IPS-18c (cell line): Measurements from ENCODE around the gene RANBP9.

Experiments
- H3K4me3 ChIP-seq: 2 replicates; pipeline ENCODE4 v1.7.0; 2013; ENCODE audit warnings: low read depth, mild to moderate bottlenecking, low read length, moderate library complexity; ENCODE audit not compliant: insufficient read depth
- H3K9me3 ChIP-seq: one replicate; pipeline ENCODE4 v1.6.1; 2013; ENCODE audit warnings: mild to moderate bottlenecking, low read length, moderate library complexity; ENCODE audit not compliant: control insufficient read depth, insufficient read depth

Gene RANBP9

GRCh38 chr6:13597073-13597472 lies 114.6 kb downstream of the RANBP9 start:
- Histone ChIP-seq H3K4me3 (no peak overlapping the region), H3K9me3 (peaks cover 2% of the 10 kb centered on the region)

- H3K9me3 ChIP-seq: peaks cover 2% of the 10 kb centered on the region
- no peak overlapping the region for H3K4me3 ChIP-seq
Measured at GRCh38 chr6:13593720-13594119, 117.9 kb downstream of the RANBP9 start.

- peaks cover 2% of the 10 kb centered on the region for H3K9me3 ChIP-seq
- no peak overlapping the region for H3K4me3 ChIP-seq
Measured at GRCh38 chr6:13593103-13593502, 118.5 kb downstream of the RANBP9 start.

DNA sequence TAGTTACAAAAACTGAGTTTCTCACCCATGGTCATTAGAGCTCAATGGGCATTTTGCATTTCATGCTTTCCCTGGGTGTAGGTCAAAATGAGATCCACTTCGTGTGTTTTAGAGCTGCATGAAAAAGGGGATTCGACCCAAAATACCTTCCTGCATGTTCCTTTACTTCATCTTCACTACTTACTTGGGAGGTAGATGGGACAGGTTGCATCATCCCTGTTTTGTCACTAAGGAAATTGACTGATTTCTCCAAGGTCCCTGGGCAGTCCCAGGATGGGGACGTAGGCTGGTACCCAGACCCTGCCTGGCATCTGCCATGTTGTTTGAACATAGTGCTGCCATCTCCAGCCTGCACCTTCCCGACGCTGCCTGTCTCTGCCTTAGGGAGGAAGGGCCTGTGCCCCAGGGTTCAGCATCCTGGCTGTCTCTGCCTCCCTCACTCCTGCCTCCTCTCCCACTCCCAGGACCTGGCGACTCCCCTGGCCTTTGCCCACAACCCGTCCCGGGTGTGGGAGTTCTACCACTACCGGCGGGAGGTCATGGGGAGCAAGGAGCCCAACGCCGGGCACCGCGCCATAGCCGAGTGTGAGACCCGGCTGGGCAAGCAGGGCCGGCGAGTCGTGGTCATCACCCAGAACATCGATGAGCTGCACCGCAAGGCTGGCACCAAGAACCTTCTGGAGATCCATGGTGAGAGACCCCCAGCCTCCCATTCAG lies 120.3 kb downstream of the RANBP9 start:
- Histone ChIP-seq H3K9me3 (peaks cover 2% of the 10 kb centered on the region), H3K4me3 (no peak overlapping the region)

- Histone ChIP-seq H3K9me3 (peaks cover 2% of the 10 kb centered on the region), H3K4me3 (no peak overlapping the region)
Measured at GRCh38 chr6:13590574-13591153, 121.0 kb downstream of the RANBP9 start.

- Histone ChIP-seq H3K4me3 (no peak overlapping the region), H3K9me3 (peaks cover 2% of the 10 kb centered on the region)
Measured at GRCh38 chr6:13589801-13590200, 121.8 kb downstream of the RANBP9 start.

DNA sequence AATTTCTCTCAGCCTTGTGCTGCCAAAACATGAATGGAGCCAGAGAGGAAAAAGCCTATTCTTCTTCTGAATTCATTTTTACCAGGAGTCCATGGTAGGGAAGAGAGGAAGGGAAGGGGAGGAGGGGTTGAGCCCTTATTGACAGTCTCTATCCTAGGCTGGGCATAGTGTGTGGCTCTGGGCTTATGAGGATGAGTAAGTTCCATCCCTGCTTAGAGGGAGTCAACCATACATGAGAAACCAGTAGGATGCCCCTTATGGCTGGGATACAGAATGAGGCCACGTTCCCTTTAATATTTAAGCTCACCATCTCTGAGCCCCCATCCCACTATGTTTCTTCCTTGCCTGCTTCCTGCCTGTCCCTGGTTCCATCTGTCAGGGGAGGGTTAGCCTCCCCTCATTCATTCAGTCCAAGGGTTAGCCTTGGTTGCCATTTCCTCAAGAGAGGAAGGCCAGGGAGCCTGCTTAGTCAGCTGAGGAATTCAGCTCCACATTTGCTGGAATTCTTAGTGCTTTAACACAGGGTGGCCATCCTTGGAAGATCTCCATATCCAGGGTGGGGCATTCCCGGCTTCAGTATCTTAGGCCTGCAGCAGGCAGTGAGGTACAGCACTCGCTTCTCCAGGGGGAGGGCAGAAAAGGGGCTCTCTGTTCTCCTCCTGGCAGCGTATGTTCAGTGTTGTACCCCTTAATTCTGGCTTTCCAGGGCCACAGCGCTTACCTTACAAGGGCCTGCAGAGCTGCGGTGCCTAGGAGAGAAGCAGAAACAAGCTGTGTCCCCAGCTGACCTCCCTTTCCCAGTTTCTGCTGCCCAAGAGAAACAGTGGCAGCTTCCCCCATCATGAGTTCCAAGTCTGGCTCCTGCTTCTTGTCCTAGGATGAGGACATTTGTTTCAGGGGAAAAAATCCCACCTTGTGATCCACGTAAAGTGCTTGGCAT lies 124.8 kb downstream of the RANBP9 start:
- H3K4me3 ChIP-seq: no peak overlapping the region
- no peaks in the 10 kb centered on the region for H3K9me3 ChIP-seq

DNA sequence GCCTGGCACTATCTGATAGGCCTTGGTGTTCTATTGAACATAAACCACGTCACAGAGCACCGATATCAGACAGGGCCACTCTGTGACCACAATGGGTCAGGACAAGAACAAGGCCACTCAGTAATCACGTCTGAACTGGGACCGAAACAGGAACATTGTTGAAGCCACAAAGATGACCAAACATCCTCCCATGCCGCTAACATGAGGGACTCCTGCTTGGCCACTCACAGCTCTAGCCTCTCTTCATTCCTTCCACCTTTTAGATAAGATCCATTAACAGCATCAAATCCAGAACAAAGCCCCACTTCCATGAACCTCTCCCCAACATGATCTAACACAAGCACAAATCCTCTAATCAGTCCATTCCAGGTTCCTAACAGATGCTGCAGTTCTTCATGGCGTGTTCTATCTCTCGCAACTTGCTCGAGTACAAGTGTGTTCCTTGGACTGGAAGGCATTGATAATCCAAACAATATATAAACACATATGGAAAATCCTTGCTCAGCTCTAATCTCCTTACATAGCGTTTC lies 129.9 kb downstream of the RANBP9 start:
- Histone ChIP-seq H3K9me3 (no peaks in the 10 kb centered on the region), H3K4me3 (no peak overlapping the region)

GRCh38 chr6:13579911-13580310 lies 131.7 kb downstream of the RANBP9 start:
- H3K4me3 ChIP-seq: no peak overlapping the region
- H3K9me3 ChIP-seq: no peaks in the 10 kb centered on the region

GRCh38 chr6:13577926-13578325 lies 133.7 kb downstream of the RANBP9 start:
- H3K9me3 ChIP-seq: no peaks in the 10 kb centered on the region
- no peak overlapping the region for H3K4me3 ChIP-seq

GRCh38 chr6:13576017-13576416 lies 135.6 kb downstream of the RANBP9 start:
- H3K4me3 ChIP-seq: no peak overlapping the region

DNA sequence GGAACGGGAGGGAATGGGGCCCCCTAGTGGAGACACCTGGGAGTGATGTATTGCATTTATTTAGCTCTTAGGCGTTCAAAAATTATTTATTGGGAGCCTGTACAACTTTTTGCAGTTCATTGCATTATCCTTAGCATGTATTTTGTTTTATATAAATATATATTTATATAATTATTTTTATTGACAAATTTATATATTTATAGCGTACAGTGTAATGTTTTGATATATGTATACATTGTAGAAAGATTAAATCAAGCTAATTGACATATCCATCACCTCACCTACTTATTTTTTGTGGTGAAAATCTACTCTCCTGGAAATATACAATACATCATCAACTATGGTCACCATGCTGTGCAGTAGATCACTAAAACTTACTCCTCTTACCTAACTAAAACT lies 136.3 kb downstream of the RANBP9 start:
- Histone ChIP-seq H3K9me3 (no peaks in the 10 kb centered on the region), H3K4me3 (peak overlapping the region; percentile 85; the same call in 1 of the 2 replicates)

More at GRCh38 chr6:13576017-13576416, 135.6 kb downstream of the RANBP9 start:
- H3K9me3 ChIP-seq: no peaks in the 10 kb centered on the region

DNA sequence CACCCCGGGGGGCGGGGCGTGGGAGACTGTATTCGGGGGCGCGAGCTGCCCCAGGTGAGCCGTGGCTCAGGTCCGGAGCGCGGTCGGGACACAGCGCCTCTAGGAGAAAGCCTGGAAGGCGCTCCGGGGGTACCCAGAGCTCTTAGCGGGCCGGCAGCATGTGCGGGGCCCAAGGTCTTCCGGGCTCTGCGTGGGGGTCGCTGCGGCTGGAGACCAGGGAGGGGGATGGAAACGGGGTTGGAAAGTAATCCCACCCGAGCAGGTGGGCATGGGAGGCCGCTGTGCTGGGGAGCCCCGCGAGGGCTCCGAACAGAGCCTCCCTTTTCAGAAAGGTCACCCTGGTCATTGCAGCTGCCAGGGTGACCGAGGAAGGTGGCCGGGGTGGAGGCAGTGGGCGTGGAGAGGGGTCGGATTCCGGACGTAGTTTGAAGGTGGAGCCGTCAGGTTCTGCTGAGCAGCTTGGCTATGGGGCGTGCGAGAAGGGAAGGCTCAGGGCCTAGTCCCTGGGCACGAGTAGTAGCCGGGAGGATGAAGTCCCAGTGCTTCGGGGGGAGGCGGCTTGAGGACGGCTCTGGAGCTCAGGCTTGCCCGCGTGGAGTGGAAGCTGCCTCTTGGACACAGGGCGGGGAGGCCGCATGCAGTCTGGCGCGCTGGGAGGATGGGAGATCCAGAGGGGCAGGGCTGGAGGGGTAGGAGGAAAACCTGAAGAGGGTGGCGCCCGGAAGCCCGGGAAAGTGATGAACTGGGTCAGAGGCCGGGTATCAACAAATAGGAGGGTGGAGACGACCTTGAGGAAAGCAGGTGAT lies 136.9 kb downstream of the RANBP9 start, which contains the start of gene SIRT5:
TSS of gene SIRT5 (plus strand) at position 31 of the 806 bp plus-strand sequence. CDS start 9,510 bp downstream, outside the sequence.
- peak within 1 kb of the TSS; percentile 85 for H3K4me3 ChIP-seq
- H3K9me3 ChIP-seq: no peaks in the 10 kb centered on the region

DNA sequence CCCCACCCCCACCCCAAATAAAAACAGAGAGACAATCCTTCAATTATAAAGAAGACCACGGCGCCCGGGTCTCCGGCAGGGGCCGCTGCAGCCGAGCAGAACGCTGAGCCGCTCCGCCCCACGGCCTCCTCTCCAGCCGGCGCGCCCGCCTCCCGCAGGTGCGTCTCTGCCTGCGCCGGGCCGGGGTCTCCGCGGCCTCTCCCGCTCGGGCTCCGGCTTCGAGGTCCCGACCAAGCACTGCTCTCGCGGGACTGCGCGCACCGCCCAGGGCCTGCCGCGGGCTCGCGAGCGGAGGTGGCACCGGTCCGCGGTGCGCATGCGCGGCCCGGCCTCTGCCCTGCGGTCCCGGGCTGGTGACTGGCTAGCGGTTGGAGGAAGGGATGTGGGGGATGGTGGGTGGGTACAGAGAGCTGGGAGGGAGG lies 137.5 kb downstream of the RANBP9 start:
- Histone ChIP-seq H3K9me3 (no peaks in the 10 kb centered on the region), H3K4me3 (peak overlapping the region; percentile 85)

DNA sequence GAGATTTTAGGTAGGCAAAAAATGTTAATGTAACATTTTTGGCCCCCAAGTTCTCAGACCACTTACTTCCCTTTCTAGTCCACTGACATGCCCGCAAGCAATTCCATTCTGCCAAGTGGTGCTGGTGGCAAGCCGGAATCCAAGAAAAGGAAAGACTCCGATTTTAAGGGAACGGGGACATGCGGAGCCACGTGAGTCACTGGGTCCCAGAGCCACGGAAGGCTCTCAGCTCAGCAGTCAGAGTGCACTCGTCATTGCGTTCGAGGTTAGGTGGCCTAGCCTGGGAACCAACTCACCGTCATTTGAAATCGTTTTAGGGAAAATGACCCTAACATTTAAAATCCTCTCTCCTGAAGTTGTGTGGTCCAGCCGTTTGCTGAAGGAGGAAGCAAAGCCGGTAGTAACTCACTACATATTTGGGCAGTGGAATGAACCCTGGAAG lies 137.9 kb downstream of the RANBP9 start:
- peak overlapping the region; percentile 85 for H3K4me3 ChIP-seq
- no peaks in the 10 kb centered on the region for H3K9me3 ChIP-seq

- Histone ChIP-seq H3K4me3 (peak overlapping the region; percentile 85; the same call in 1 of the 2 replicates), H3K9me3 (no peaks in the 10 kb centered on the region)
Measured at GRCh38 chr6:13572951-13573654, 138.5 kb downstream of the RANBP9 start.
